ENCODE measurements around the gene PTPRR. TPM values are rescaled to one million over a fixed set of nuclear protein-coding genes. Genes with fewer than 3 reads are reported as not detected.
A peak's percentile ranks its signal among the peaks of the same experiment; 100 is the strongest.

Gene PTPRR
- total RNA-seq, 1 donor from 2014 or later = 1.1 TPM

- DNase-seq (ENCODE audit: extremely low read depth, low read depth, low spot score) = no peak
These were observed 208.7 kb downstream of the PTPRR start for GRCh38 chr12:70711831-70712230.

- no peak for DNase-seq (ENCODE audit: extremely low read depth, low read depth, low spot score)
These were observed 211.5 kb downstream of the PTPRR start for GRCh38 chr12:70709022-70709421.

GRCh38 chr12:70706611-70707010 is 213.9 kb downstream of the PTPRR start:
- DNase-seq (ENCODE audit: extremely low read depth, low read depth, low spot score) = no peak

GRCh38 chr12:70698345-70698744 is 222.2 kb downstream of the PTPRR start:
- DNase-seq (ENCODE audit: extremely low read depth, low read depth, low spot score) = no peak

- DNase-seq (ENCODE audit: extremely low read depth, low read depth, low spot score) = no peak
These were observed 225.0 kb downstream of the PTPRR start for GRCh38 chr12:70695361-70696023.

- DNase-seq (ENCODE audit: extremely low read depth, low read depth, low spot score) = peak; percentile 31
These were observed 227.8 kb downstream of the PTPRR start for GRCh38 chr12:70692681-70693288.

GRCh38 chr12:70691018-70691672 is 229.4 kb downstream of the PTPRR start:
- DNase-seq (ENCODE audit: extremely low read depth, low read depth, low spot score) = peak; percentile 80

- no peak for DNase-seq (ENCODE audit: extremely low read depth, low read depth, low spot score)
These were observed 233.6 kb downstream of the PTPRR start for GRCh38 chr12:70686907-70687306.

GRCh38 chr12:70686299-70686698 is 234.2 kb downstream of the PTPRR start:
- DNase-seq (ENCODE audit: extremely low read depth, low read depth, low spot score) = no peak

- no peak for DNase-seq (ENCODE audit: extremely low read depth, low read depth, low spot score)
These were observed 236.6 kb downstream of the PTPRR start for GRCh38 chr12:70683976-70684375.

GRCh38 chr12:70671698-70672097 is 248.8 kb downstream of the PTPRR start:
- DNase-seq (ENCODE audit: extremely low read depth, low read depth, low spot score) = no peak

- no peak for DNase-seq (ENCODE audit: extremely low read depth, low read depth, low spot score)
These were observed 249.6 kb downstream of the PTPRR start for GRCh38 chr12:70670948-70671347.

GRCh38 chr12:70667253-70667652 is 253.3 kb downstream of the PTPRR start:
- no peak for DNase-seq (ENCODE audit: extremely low read depth, low read depth, low spot score)

- no peak for DNase-seq (ENCODE audit: extremely low read depth, low read depth, low spot score)
These were observed 254.2 kb downstream of the PTPRR start for GRCh38 chr12:70666364-70666763.

- no peak for DNase-seq (ENCODE audit: extremely low read depth, low read depth, low spot score)
These were observed 256.1 kb downstream of the PTPRR start for GRCh38 chr12:70664465-70664881.

- DNase-seq (ENCODE audit: extremely low read depth, low read depth, low spot score) = no peak
These were observed 256.7 kb downstream of the PTPRR start for GRCh38 chr12:70663838-70664237.

- DNase-seq (ENCODE audit: extremely low read depth, low read depth, low spot score) = peak; percentile 74
These were observed 258.9 kb downstream of the PTPRR start for GRCh38 chr12:70661466-70662161.

- no peak for DNase-seq (ENCODE audit: extremely low read depth, low read depth, low spot score)
These were observed 259.8 kb downstream of the PTPRR start for GRCh38 chr12:70660620-70661219.

GRCh38 chr12:70660002-70660604 is 260.4 kb downstream of the PTPRR start:
- DNase-seq (ENCODE audit: extremely low read depth, low read depth, low spot score) = no peak

GRCh38 chr12:70659077-70659606 is 261.4 kb downstream of the PTPRR start:
- DNase-seq (ENCODE audit: extremely low read depth, low read depth, low spot score) = no peak
